K562 (cell line): ENCODE measurements around the gene RNU6-9. TPM values are rescaled to one million over a fixed set of nuclear protein-coding genes. Genes with fewer than 3 reads are reported as not detected.
A peak's percentile ranks its signal among the peaks of the same experiment; 100 is the strongest.

Source experiments
- BCOR ChIP-seq: fragments of 450-650 bp; IDR thresholded peaks from 2 replicates; pipeline ENCODE4 v1.6.1; 2016
- CEBPZ ChIP-seq: fragments of 150-350 bp; IDR thresholded peaks from 2 replicates; pipeline ENCODE4 v1.6.1; 2014; ENCODE audit warnings: low read depth, mild to moderate bottlenecking, low read length, borderline replicate concordance
- E2F4 ChIP-seq: sonication (generic); formaldehyde crosslinking; IDR thresholded peaks from 2 replicates; pipeline ENCODE4 v1.8.0; 2022; ENCODE audit warnings: mild to moderate bottlenecking, low read depth, missing genetic modification reagents
- ETV5 ChIP-seq: sonication (generic); formaldehyde crosslinking; IDR thresholded peaks from 2 replicates; pipeline ENCODE4 v1.4.0; 2020; ENCODE audit warnings: low read depth, mild to moderate bottlenecking, missing genetic modification reagents
- IRF2 ChIP-seq: sonication (generic); formaldehyde crosslinking; IDR thresholded peaks from 2 replicates; pipeline ENCODE4 v1.8.1; 2022; ENCODE audit warnings: mild to moderate bottlenecking, missing genetic modification reagents
- KDM5B ChIP-seq: fragments of 200-600 bp; sonication (generic); IDR thresholded peaks from 2 replicates; pipeline ENCODE4 v1.6.1; 2012; ENCODE audit warnings: low read depth, mild to moderate bottlenecking, moderate library complexity, low read length, control low read depth, inconsistent platforms; ENCODE audit not compliant: insufficient replicate concordance
- NBN ChIP-seq: fragments of 450-650 bp; IDR thresholded peaks from 2 replicates; pipeline ENCODE4 v1.6.1; 2016; ENCODE audit warnings: low read depth, mild to moderate bottlenecking
- NFYB ChIP-seq: IDR thresholded peaks from 2 replicates; pipeline ENCODE4 v1.6.1; 2011; ENCODE audit warnings: mild to moderate bottlenecking, moderate library complexity; ENCODE audit not compliant: insufficient read length; ENCODE audit errors: extremely low read depth
- RBM17 ChIP-seq: fragments of 200-400 bp; formaldehyde crosslinking; IDR thresholded peaks from 2 replicates; pipeline ENCODE4 v1.6.1; 2017; ENCODE audit warnings: low read depth, mild to moderate bottlenecking, low read length, borderline replicate concordance
- REST ChIP-seq, 2 experiments: fragments of 450-650 bp; formaldehyde crosslinking in 1 of 2; IDR thresholded peaks; 2 replicates each; pipeline versions ENCODE4 v1.4.0 to v1.6.1; 2014 to 2020; ENCODE audit warnings: mild to moderate bottlenecking in 2 of 2, borderline replicate concordance in 1 of 2, low read depth in 1 of 2
- RHOXF2B ChIP-seq: fragments of 250-450 bp; sonication (Bioruptor Pico); conservative IDR thresholded peaks from 2 replicates; pipeline ENCODE4 v1.5.1; 2021
- STAT5B ChIP-seq: fragments of 250-450 bp; sonication (Bioruptor Pico); IDR thresholded peaks from 2 replicates; pipeline ENCODE4 v1.8.0; 2021; ENCODE audit warnings: mild to moderate bottlenecking, inconsistent platforms
- polyA plus RNA-seq, 8 experiments: library from polyadenylated mRNA; depleted of rRNA in 4 of 8; stranded (reverse) in 5 of 8; unstranded in 3 of 8; fragments of >200 nt; fragmentation: Nextera tagmentation in 2 of 8; fragmentation: Illumina TruSeq in 1 of 8; extraction: Ambion mirVana in 2 of 8; extraction: Trizol in 1 of 8; gene quantifications; 2 replicates each; pipeline versions ENCODE4 v1.2.1 to v1.2.3, GENCODE V29; 2011 to 2014; ENCODE audit warnings: inconsistent platforms in 1 of 8, missing spikeins in 1 of 8
- total RNA-seq, 7 experiments: library from RNA; depleted of rRNA in 6 of 7; stranded (reverse); fragments of >200 nt in 6 of 7; fragmentation: Illumina TruSeq in 2 of 7; extraction: Trizol in 2 of 7; gene quantifications; 2 replicates each; pipeline versions ENCODE4 v1.2.1 to v1.2.3, GENCODE V29; 2011 to 2021; ENCODE audit warnings: low replicate concordance in 1 of 7
- TF ChIP-seq, protein P1 (sequence below): fragments of 250-450 bp; sonication (Bioruptor Pico); IDR thresholded peaks from 2 replicates; pipeline ENCODE4 v1.4.0; 2020

RNU6-9 gene
- total and polyA plus RNA-seq, 9 of the 15 experiments (the other 6 are each of a cell fraction or from before 2014, with no cell fraction given), result not detected

- TF ChIP-seq REST (IDR thresholded peaks at IDR 0.05; ENCODE audit: borderline replicate concordance), result peak; percentile 32; the same call in 1 of the 2 replicates
- no peak; the same call in 1 of the 2 replicates for TF ChIP-seq REST (CRISPR knock-in tag; IDR thresholded peaks at IDR 0.05; ENCODE audit: low read depth)
- TF ChIP-seq, protein P1, sequence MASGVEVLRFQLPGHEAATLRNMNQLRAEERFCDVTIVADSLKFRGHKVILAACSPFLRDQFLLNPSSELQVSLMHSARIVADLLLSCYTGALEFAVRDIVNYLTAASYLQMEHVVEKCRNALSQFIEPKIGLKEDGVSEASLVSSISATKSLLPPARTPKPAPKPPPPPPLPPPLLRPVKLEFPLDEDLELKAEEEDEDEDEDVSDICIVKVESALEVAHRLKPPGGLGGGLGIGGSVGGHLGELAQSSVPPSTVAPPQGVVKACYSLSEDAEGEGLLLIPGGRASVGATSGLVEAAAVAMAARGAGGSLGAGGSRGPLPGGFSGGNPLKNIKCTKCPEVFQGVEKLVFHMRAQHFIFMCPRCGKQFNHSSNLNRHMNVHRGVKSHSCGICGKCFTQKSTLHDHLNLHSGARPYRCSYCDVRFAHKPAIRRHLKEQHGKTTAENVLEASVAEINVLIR (CRISPR knock-in tag), result peak; percentile 48; the same call in 1 of the 2 replicates
- peak; percentile 69 for TF ChIP-seq KDM5B
- TF ChIP-seq IRF2 (CRISPR knock-in tag), result no peak
- TF ChIP-seq RBM17, result no peak
- no peak for TF ChIP-seq E2F4
- no peak for TF ChIP-seq NFYB
- TF ChIP-seq RHOXF2B (CRISPR knock-in tag), result no peak
- peak; percentile 95 for TF ChIP-seq BCOR
- peak; percentile 74; the same call in 1 of the 2 replicates for TF ChIP-seq ETV5
- TF ChIP-seq CEBPZ, result no peak
- no peak; the same call in 1 of the 2 replicates for TF ChIP-seq NBN
- TF ChIP-seq STAT5B (CRISPR knock-in tag), result no peak
Measured at GRCh38 chr19:925087-925525, 31.8 kb downstream of the RNU6-9 start (continued).
